Fibroblast of skin of scalp (primary cell): ENCODE data around the gene CPEB2. TPM values are rescaled to one million over a fixed set of nuclear protein-coding genes. Genes with fewer than 3 reads are reported as not detected.
A peak's percentile ranks its signal among the peaks of the same experiment; 100 is the strongest.

Source experiments
- DNase-seq: peaks from one replicate; pipeline ENCODE4 v3.0.0-alpha.2; 2013
- polyA plus RNA-seq, 2 experiments: library from polyadenylated mRNA; unstranded; fragments of 120-200 nt; gene quantifications; one replicate each; pipeline ENCODE4 v1.2.1, GENCODE V29; 2013; ENCODE audit not compliant: insufficient read length in 2 of 2

The CPEB2 gene
- polyA plus RNA-seq (2013, experiment 1 of 2; ENCODE audit: insufficient read length), result 22.4 TPM
- 24.4 TPM for polyA plus RNA-seq (2013, experiment 2 of 2; ENCODE audit: insufficient read length)

DNA sequence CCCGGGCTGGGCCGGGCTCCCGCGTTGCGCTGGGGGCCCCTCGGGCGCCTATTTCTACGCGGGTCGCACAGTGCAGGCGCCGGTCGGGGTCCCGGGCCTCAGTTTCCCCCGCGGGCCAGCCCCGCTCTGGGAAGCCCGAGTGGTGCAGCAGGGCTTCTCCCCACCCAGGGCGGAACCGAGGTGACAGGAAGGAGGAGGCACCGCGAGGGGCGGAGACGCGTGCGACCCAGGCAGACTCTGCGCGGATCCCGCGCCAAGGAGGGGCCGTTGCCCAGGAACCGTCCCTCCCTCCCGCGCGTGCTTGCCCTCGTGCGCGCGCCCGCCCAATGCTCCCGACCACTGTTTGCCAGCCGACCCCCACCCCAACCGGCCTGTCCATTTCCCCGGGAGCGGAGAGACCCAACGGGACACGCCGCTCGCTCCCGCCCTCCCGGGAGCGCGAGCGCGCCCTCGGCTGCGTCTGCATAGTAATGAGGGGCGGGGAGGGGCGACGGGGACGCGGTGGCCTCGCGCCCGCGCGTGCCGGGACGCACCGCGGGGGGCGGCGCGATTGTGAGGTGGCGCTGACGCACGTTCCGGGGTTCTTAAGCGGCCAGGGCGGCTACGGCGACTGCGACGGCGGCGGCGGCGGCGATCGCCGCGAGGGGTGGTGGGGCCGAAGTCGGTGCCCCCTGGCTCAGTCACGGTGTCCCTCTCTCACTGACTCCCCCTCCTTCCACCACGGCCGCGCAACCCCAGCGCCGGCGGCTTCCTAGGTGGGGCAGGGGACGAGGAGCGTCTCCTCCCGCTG, at the start of gene CPEB2:
CPEB2 (plus strand) TSS at position 613 of the 790 bp plus-strand sequence. CDS start 193 bp downstream, outside the sequence.
- peak; percentile 99 for DNase-seq

DNA sequence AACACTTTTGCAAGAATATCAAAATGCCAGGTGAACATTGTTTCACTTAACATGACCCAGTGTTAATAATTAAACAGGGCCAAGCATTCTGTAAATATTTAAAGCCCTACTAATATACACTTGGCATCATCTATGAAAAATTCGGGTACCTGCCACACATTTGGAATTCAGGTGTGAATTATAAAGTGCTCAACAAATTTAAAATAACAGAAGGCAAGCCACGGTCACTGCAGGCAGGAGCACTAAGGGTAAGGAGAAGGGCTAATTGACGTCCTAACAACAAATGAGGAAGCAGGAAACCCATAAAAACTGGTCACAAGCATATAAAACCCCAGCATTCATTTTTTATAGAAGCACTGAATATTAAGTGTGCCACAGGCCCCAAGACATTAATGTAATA, 43.8 kb upstream of the CPEB2 start:
- no peak for DNase-seq

DNA sequence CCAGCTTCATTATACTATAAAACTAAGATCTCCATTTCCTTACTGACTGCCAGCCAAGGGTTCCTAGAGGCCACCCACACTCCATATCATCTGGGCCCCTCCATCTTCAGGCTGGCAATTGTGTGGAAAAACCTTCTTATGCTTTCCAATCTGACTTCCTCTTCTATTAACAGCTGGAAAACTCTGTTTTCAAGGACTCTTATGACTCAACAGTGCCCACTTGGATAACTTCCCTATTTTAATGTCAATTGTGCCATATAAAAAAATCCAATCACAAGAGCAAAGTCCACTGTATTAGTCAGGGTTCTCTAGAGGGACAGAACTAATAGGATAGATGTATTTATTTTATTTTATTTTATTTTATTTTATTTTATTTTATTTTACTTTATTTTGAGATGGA, 41.0 kb upstream of the CPEB2 start:
- DNase-seq, result no peak

DNA sequence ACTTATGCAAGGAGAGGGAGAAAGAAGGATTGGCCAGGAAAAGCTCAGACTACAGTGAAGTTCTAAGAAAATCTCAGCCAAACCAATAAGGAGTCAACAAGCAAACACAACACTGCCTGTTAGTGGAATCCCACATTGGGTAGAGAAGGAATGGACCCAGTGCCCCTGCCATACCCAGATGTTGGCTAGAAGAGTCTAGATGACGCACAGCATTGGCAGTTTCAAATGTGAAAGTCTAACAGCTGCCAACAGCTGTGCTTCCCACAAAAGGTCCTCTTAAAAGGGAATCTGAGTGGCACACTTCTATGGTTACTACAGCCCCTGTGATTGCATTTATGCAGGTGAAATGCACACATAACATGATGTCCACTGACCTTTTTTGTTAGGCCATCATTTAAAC, 37.2 kb upstream of the CPEB2 start:
- no peak for DNase-seq

DNA sequence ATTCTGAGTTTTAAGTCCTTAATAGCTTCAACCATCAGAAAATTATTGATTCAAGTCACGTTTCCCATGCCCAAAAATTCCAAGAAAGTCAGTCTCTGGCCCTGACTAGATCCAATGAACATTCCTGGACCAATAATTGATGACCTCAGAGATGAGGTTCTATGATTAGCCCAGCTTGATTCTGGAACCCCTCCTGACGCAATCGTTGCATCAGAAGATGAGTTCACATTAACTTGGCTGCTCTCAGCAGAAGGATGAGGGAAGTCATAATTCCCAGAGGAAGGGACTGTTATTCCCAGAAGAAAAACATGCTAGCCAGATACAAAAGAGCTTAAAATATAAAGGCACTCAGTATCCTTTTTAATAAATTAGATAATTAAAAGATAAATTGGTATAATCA, 34.3 kb upstream of the CPEB2 start:
- DNase-seq, result peak; percentile 44

DNA sequence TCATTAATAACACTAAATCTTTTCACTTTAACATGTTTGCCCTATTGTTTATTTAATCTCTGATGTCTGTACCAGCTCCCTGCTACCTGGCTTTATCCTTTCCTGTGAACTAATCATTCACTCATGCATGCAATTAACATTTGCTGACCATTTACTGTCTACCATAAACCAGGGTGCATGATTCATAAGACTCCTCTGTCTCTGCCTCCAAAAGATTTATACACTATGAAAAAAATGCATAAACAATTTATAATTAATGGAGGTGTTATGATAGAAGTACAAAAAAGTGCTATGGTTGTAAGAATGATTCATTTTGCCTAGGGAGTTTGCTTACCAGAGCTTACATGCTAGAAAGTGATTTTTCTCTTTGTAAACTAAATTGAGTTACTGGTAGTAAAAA, 24.5 kb upstream of the CPEB2 start:
- no peak for DNase-seq

DNA sequence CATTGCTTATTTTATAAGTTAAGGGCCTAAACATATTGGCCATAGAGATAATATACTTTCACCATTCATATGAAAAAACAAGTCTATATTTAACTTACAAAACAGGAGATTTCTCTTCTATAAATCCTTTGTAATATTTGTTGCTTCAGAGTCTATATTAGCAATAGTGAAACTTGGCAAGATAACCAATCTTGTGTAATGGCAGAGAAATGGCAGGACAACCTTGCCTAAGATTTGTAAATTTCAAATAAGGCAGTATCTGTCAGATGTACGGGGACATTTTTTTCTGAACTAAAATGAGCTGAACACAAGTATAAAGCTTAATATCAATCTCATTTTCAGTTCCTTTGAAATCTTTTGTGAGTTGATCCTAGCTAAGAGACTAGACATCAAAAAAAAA, 17.8 kb upstream of the CPEB2 start:
- no peak for DNase-seq

DNA sequence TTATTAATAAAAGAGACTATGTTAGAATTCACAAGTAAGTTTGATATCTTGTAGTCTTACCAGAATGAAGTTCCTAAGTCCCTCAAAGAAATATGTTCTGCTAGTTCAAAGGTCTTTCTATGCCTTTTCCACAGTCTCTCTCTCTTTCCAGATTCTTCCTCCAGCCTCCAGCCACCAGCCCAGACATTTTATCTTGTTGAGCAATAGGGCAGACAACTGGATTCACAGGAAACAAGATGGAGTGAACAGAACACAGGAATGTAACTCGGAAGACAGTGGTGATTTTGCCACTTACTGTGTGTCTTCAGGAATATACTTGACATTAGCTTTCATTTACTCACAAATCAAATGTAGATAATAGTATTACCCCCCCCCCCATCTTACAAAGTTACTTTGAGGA, 17.1 kb upstream of the CPEB2 start:
- no peak for DNase-seq

DNA sequence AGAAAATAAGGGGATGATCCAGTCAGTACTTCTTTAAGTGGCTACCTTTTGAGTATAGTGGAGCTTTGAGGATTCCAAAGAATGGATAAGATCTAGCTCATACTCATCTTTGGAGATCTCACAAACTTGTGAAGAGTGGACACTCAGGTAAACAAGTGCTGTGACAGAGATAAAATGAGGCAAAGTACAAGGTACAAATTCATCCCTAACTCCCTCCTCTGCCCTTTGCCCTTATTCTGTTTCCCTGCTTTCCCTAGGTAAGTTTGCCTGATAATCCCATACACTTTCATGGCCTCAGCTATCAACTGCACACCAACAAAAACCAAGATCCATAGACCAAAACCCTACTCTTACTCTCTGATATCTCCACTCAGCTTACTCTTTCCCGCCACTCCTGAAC, 16.4 kb upstream of the CPEB2 start:
- DNase-seq, result no peak

DNA sequence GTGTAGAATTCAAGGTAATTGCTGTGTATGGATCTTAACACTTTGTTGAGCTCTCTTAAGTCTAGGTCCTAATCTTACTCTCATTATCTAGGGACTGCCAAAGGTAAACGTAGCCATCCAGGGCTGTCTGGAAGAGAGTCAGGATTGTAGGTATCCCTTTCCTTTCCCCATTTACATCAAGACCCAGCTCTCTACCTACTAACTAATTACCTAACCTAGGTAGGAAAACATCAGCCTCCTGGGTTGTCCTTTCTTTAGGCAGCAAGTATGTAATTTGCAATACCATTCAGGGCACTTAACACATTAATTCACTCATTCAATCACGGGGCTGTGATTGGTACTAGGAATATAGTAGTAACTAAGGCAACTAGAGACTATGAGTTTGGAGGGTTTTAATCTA, 15.2 kb upstream of the CPEB2 start:
- no peak for DNase-seq

DNA sequence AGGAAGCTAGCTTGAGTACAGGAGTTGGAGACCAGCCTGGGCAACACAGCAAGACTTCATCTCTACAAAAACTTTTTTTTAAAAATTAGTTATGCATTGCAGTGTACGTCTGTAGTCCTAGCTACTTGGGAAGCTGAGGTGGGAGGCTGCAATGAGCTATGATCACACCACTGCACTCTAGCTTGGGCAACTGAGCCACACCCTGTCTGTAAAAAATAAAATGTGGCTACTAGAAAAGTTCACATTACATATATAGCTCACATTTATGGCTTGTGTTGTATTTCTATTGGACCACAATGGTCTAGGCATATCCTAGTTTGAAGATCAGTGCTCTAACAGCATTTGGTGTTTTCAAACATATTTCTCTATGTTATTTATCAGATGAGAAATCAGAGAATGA, 11.8 kb upstream of the CPEB2 start:
- no peak for DNase-seq

DNA sequence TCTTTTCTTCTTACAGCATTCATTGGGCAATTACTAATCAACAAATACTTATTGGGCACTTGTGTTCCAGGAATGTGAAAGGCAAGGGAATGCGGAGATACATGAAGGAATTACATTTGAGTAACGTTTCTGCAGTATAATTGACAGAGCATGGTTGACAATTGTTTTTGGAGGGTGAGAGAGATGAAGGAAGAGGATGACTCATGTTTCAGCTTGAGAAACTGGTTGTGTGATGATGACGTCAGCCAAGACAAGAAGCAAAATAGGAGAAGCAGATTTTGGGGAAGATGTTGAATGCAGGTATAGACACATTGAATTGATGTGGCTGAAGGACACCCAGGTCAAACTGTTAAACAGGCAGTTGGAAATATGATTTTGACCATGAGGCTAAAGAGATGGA, 8.0 kb upstream of the CPEB2 start:
- peak; percentile 14 for DNase-seq

DNA sequence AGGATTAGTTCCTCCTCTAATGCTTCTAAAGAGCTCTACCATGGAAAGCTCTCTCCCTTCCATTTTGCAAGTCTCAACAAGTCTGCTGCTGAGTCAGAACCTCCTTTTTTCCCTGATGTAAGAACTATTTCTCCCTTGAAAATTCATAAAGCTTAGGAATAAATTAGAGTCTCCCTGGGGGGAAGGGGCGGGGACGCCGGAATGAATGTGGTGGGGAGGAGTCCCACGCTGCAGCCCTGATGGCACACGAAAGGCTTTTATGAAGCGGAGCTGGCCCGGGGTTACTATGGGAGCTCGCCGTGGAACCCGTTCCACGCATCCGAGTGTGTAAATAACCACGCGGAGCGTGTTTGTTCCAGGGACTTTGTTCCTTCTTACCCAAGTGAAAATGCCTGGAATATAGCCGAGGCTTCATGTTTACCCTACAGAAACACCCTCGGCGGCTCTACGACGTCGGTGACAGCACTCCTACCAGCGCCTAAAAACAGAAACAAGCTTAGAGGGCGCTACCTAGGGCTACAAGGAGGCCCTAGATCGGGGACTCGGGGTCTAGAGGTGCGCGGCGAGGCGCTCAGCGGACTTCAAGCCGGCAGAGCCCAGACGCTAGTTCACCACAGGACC, 923 bp upstream of the CPEB2 start:
- peak; percentile 96 for DNase-seq

DNA sequence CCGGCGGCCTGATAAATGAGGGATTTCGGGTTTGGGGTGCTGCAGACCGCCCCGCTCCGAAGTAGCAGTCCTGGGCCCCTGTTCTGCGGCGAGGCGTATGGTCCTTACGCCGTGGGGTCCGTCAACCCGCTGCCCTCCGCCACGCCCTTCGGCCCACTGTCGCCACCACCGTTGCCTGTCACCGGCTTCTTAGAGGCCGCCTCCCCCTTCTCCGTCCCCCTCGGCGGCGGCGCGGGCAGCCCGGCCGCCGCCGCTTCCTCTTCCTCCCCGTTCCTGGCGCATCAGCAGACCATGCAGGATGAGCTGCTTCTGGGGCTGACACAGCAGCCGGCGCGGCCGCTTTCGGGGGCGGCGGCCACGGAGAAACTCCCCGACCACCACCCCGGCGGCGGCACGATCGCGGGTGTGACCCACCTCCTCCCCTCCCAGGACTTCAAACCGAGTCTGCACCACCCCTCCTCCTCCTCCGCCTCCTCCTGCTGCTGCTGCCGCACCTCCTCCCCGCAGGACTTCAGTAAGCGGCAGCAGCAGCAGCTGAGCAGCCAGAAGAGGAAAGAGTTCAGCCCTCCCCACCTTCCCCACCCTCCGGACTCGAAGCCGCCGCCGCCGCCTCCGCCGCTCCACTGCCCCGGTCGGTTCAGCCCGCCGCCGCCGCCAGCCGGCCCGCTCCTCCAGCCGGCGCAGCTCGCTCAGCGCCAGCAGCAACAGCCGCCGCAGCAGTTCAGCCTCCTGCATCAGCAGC, 549 bp downstream of the CPEB2 start:
- DNase-seq, result peak; percentile 91

DNA sequence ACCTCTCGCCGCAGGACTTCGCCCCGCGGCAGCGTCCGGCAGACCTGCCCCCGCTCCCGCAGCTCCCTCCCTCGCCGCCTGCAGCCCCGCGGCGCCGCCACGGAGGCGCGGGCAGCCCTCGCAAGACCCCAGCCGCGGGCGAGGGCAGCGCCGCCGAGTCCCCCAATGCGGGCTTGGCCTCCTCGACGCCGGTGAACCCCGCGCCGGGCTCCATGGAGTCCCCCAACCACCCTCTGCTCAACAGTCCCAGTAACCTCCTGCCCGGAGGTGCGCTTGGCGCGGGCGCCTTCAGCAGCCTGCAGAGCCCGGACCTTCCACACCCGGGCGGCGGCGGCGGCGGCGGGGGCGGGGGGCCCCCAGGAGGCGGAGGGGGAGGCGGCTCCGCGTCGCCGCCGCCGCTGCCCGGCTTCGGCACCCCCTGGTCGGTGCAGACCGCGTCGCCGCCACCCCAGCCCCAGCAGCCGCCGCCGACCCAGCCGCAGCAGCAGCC, 1.2 kb downstream of the CPEB2 start:
- peak; percentile 45 for DNase-seq

DNA sequence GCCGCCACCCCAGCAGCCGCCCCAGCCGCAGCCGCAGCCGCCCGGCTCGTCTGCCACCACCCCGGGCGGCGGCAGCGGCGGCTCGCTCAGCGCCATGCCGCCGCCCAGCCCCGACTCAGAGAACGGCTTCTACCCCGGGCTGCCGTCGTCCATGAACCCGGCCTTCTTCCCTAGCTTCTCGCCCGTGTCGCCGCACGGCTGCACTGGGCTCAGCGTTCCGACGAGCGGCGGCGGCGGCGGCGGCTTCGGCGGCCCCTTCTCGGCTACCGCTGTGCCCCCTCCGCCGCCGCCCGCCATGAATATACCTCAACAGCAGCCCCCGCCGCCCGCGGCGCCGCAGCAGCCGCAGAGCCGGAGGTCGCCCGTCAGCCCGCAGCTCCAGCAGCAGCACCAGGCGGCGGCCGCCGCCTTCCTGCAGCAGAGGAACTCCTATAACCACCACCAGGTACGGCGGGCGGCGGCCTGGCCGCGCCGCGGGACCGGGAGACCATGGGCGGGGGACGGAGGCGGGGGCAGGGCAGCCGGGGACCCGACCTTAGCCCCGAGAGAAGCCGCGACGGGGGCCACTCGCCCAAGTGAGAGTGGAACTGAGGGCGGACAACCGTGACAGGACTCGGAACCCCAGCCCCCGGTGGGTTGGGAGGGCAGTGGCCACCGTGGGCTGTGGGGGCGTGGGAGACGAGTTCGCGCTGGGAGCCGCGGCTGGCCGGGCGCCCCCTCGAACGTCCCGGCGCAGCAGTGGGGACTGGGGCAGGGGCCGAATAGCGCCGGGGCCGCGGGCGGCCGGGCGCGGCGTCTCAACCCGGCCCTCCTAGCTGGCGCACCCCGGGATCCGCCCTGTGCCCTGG, 1.8 kb downstream of the CPEB2 start:
- no peak for DNase-seq

DNA sequence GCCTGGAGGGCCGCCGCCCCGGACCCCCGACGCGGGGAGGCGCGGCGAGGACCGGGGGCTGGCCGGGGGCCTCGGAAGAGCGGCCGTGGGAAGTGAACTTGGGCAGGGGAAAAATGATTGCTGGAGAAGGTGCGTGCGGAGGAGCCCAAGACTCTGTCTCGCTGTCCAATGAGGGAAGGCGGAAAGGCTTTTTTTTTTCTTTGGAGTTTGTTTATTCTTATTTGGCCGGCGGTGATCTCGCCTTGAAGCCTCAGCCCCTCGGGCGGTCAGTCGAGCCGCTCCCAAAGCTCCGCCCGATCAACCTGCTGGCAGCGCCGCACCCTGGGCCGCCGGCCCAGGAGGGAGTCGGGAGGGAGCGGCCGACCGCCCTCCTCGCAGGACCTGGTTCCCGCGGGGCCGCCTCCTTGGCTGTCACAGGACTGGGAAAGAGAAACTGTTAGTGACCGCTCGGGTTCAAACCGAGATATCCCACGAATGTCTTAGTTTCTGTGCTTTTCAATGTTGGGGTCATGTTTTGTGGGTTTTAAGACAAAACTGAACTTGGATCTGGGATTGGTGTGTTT, 2.5 kb downstream of the CPEB2 start:
- DNase-seq, result peak; percentile 41

DNA sequence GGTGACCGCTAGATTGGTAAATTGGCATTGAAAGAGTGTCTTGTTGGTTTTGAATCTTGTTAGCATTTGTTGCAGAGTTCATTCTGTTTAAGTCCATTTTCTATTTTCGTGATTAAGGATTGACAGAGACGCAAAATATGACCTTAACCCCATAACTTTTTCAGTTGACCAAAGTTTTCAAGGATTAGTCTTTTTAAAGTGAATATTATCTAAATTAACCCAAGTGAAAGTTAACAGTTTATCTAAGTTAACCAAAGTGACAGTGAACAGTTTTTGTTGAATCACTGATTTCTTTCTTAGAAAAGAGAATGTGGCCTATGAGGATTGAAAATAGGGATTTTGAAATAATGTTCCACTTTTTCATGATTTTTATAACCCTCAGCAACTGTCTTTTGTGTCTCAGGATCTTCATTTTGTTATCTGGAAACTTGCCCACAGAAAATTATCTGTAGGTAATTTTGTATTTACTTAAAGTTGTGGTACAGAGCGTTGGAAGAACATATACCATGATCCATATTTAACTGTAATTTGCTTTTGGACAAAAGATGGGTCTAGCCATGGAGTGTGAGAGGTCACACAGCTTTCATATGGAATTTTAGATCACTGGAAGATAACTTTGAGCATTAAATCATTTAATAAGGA, 3.3 kb downstream of the CPEB2 start:
- no peak for DNase-seq

DNA sequence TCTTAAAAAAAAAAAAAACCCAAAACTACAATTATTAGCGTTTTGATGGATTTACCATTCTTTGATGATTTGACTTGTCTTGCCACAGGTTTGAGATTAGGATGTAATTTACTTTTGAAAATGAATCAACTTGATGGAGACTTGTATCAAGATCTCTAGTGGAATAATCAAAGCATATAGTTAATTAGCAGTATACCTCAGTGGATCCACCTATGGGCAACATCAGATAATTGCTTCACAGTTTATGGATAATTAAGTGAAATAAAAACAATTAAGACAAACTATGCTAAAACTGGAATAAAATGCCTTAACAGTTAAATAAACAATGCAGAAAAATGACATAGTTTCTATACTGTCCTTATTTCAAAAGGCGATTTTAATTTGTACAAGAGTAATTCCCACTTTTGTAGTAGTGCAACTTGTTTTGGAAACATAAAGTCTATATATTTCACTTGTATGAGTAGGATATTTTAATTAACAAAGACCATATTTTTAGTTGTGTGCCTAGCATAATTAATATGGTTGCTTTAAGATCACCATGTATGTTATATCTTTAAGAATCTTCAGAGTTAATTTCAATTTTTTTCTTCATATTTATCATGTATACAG, 4.2 kb downstream of the CPEB2 start:
- peak; percentile 17 for DNase-seq

DNA sequence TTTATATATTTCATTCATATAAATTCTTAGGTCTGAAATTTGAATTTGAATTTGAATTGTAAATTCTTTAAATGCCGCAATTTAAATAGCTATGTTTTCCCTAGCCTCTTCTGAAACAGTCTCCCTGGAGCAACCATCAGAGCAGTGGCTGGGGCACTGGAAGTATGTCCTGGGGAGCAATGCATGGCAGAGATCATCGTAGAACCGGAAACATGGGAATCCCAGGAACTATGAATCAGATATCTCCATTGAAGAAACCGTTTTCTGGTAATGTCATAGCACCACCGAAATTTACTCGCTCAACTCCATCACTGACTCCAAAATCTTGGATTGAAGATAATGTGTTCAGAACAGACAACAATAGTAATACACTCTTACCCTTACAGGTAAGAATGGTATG, 4.9 kb downstream of the CPEB2 start:
- DNase-seq, result no peak

DNA sequence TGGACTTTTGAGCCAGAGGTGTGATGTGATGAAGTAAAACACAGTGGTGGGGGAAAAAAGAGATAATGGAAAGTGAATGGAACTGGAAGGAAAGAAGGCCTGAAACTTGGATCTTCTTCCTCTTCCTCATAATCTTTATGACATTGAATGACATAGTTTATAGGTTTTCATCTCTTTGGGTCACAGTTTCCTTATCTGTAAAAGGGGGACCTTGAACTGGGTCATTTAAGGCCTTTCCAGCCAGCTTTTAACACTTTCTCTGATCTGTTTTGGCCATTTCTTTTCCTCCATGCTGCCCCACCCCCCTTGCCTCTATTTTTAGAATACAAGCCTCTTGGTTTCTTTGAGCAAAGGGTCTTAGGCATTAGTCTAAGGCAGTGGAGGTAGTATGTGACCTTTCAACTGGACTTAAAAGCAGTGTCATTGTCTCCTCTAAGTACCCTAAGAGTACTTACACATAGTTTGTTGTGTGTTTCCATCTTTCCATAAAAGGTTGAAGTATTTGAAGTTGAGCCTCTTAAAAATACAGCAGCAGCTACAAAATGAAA, 7.8 kb downstream of the CPEB2 start:
- DNase-seq, result no peak
